ENCODE measurements around the gene ACOXL.

ACOXL gene

GRCh38 chr2:111017909-111018308 is 285.5 kb downstream of the ACOXL start:
- no peak for DNase-seq

GRCh38 chr2:111019381-111019780 is 287.0 kb downstream of the ACOXL start:
- DNase-seq = no peak

- no peak for DNase-seq
Measured at GRCh38 chr2:111022633-111023032, 290.3 kb downstream of the ACOXL start.

GRCh38 chr2:111024496-111024895 is 292.1 kb downstream of the ACOXL start:
- no peak for DNase-seq

- DNase-seq = no peak
Measured at GRCh38 chr2:111025288-111025687, 292.9 kb downstream of the ACOXL start.

- DNase-seq = no peak
Measured at GRCh38 chr2:111028720-111029119, 296.3 kb downstream of the ACOXL start.

GRCh38 chr2:111029181-111029927 is 297.0 kb downstream of the ACOXL start:
- no peak for DNase-seq

- no peak for DNase-seq
Measured at GRCh38 chr2:111030260-111030891, 298.0 kb downstream of the ACOXL start.

GRCh38 chr2:111030945-111031344 is 298.6 kb downstream of the ACOXL start:
- no peak for DNase-seq

- DNase-seq = no peak
Measured at GRCh38 chr2:111031546-111032478, 299.4 kb downstream of the ACOXL start.

GRCh38 chr2:111032721-111033429 is 300.5 kb downstream of the ACOXL start:
- no peak for DNase-seq

GRCh38 chr2:111034146-111034545 is 301.8 kb downstream of the ACOXL start:
- DNase-seq = no peak

GRCh38 chr2:111034606-111035005 is 302.2 kb downstream of the ACOXL start:
- no peak for DNase-seq

- DNase-seq = no peak
Measured at GRCh38 chr2:111035830-111036441, 303.6 kb downstream of the ACOXL start.

GRCh38 chr2:111037128-111037527 is 304.8 kb downstream of the ACOXL start:
- DNase-seq = no peak

GRCh38 chr2:111039628-111040383 is 307.4 kb downstream of the ACOXL start:
- DNase-seq = no peak

GRCh38 chr2:111041398-111042202 is 309.2 kb downstream of the ACOXL start:
- DNase-seq = no peak

GRCh38 chr2:111042261-111042660 is 309.9 kb downstream of the ACOXL start:
- no peak for DNase-seq

- DNase-seq = no peak
Measured at GRCh38 chr2:111042772-111043771, 310.7 kb downstream of the ACOXL start.
